Body of pancreas (tissue), 4 donors: ENCODE data around the gene CDX1. TPM values are rescaled to one million over a fixed set of nuclear protein-coding genes. Genes with fewer than 3 reads are reported as not detected.

Experiments
- ATAC-seq: fragments of 150-250 bp; one replicate; pipeline ENCODE4 v1.9.1; 2016
- DNase-seq, 4 donors: peaks; one replicate each; pipeline ENCODE4 v3.0.0-alpha.2; 2019
- H3K27ac ChIP-seq, 4 donors: fragments of 200-600 bp; sonication (generic); 1 replicate in 3 of 4; 2 replicates in 1 of 4; pipeline versions ENCODE4 v1.5.1 to v1.6.1; 2016 to 2019; ENCODE audit warnings: mild to moderate bottlenecking in 1 of 4, mixed read lengths in 1 of 4, moderate library complexity in 1 of 4
- H3K27me3 ChIP-seq, 2 donors: fragments of 200-600 bp; sonication (generic); one replicate each; pipeline ENCODE4 v1.6.0; 2016; ENCODE audit warnings: mild to moderate bottlenecking in 1 of 2
- H3K36me3 ChIP-seq, 2 donors: fragments of 200-600 bp; sonication (generic); replicated peaks in 1 of 2; 2 replicates each; pipeline ENCODE4 v1.5.1; 2016; ENCODE audit warnings: low read depth in 2 of 2; ENCODE audit not compliant: insufficient read depth in 1 of 2
- H3K4me1 ChIP-seq: fragments of 200-600 bp; sonication (generic); one replicate; pipeline ENCODE4 v1.6.0; 2016
- H3K4me3 ChIP-seq, 2 donors: fragments of 200-600 bp; sonication (generic); 1 replicate in 1 of 2; 2 replicates in 1 of 2; pipeline ENCODE4 v1.5.1; 2016 to 2019
- H3K9me3 ChIP-seq, 3 donors: fragments of 200-600 bp; sonication (generic); 1 replicate in 2 of 3; 2 replicates in 1 of 3; pipeline ENCODE4 v1.5.1; 2016
- POLR2A ChIP-seq, 3 donors: fragments of 450-650 bp; IDR thresholded peaks; one replicate each; pipeline ENCODE4 v1.6.1; 2016; ENCODE audit warnings: antibody characterized with exemption in 3 of 3, mild to moderate bottlenecking in 2 of 3
- WGBS, 2 donors: methylation state at CpG; one replicate each; pipeline ENCODE4 v1.1.5; 2017; 5-methylcytosine and 5-hydroxymethylcytosine counted together
- intact Hi-C: fragments of 100-400 bp; cut with DNase I; formaldehyde crosslinking; loops from one replicate; pipeline ENCODE4 v1.15.1; 2023
- total RNA-seq, 2 donors: library from RNA; depleted of rRNA; stranded (reverse); fragments of >200 nt; gene quantifications; one replicate each; pipeline ENCODE4 v1.1.0, GENCODE V29; 2016
- TF ChIP-seq, protein P1 (sequence below), 7 experiments: fragments of 450-650 bp in 4 of 7; fragments of 200-600 bp in 3 of 7; sonication (generic) in 3 of 7; IDR thresholded peaks; one replicate each; pipeline ENCODE4 v1.5.1; 2016 to 2019; ENCODE audit warnings: antibody characterized with exemption in 7 of 7

The CDX1 gene
- total RNA-seq, 2 donors from 2014 or later = not detected

DNA sequence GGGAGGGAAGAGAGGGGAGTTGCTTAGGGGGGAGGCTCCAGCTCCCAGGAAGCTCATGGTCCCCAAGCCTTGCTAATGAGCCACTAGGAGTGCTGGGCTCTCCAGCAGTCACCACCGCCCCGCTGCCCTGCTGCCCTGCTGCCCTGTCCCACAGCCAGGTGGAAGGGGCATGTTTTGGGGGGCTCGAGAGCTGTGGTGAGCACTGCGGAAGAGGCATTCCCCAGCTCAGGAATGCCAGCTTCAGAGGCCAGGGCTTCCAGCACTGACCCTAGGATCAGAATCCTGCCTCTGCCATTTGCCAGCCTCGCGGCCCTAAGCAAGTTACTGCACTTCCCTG lies 40.2 kb downstream of the CDX1 start:
- 81 to 88% methylated on average over 5 to 6 of the region's 6 CpGs for WGBS, 2 donors
- no peak for TF ChIP-seq POLR2A (IDR thresholded peaks at IDR 0.05)
- TF ChIP-seq, protein P1, sequence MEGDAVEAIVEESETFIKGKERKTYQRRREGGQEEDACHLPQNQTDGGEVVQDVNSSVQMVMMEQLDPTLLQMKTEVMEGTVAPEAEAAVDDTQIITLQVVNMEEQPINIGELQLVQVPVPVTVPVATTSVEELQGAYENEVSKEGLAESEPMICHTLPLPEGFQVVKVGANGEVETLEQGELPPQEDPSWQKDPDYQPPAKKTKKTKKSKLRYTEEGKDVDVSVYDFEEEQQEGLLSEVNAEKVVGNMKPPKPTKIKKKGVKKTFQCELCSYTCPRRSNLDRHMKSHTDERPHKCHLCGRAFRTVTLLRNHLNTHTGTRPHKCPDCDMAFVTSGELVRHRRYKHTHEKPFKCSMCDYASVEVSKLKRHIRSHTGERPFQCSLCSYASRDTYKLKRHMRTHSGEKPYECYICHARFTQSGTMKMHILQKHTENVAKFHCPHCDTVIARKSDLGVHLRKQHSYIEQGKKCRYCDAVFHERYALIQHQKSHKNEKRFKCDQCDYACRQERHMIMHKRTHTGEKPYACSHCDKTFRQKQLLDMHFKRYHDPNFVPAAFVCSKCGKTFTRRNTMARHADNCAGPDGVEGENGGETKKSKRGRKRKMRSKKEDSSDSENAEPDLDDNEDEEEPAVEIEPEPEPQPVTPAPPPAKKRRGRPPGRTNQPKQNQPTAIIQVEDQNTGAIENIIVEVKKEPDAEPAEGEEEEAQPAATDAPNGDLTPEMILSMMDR (IDR thresholded peaks at IDR 0.05) = no peak
- no peaks in the 10 kb centered on the region for H3K4me1 ChIP-seq
- H3K4me3 ChIP-seq = no peak overlapping the region
- H3K36me3 ChIP-seq = no peaks in the 10 kb centered on the region
- no peaks in the 10 kb centered on the region for H3K27me3 ChIP-seq
- ATAC-seq = no peak
- intact Hi-C loops = no loop called here
- H3K27ac ChIP-seq = no peak overlapping the region
- DNase-seq = no peak
- no peaks in the 10 kb centered on the region for H3K9me3 ChIP-seq

DNA sequence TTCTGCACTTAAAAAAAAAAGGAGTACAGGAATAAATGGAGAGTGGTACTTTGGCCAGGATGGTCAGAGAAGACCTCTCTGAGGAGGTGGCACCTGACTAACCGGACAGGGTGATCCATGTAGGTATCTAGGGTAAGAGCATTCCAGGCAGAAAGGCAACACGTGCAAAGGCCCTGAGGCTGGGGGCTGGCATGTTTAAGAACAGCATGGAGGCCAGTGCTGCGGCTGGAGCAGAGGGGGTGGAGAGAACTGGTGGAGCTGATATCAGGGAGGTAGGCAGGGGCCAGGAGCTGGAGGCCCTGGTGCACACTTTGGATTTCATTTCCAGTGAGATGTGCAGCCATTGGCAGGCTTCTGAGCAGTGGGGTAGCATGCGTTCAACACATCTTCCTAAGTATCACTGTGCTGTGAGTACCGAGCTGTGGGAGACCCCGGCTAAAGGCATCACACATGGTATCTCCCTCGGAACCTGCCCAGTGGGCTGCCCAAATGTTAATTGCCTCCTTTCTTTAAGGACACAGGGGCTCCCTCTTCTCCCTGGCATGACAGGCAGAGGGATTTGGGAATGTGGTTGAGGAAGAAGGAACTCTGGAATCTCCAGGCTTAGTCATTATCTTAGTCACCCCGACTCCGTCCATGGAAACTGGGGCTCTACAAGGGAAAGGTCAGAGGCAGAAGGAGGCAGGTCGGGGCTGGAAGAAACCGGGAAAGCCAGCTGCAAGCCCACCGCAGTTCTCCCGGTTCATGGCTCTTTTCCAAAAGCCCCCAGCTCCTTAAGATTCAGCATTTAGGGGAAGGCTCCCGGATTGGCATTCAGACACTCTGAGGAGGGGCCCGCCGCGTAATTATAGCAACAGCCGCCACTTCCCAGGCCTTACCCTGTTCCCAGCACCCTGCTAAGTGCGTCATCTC lies 41.9 kb downstream of the CDX1 start:
- 70 to 83% methylated on average over 12 to 19 of the region's 19 CpGs for WGBS, 2 donors
- ATAC-seq = no peak
- Histone ChIP-seq H3K4me1 (no peaks in the 10 kb centered on the region), H3K36me3 (no peaks in the 10 kb centered on the region), H3K4me3 (no peak overlapping the region), H3K27me3 (no peaks in the 10 kb centered on the region), H3K27ac (no peak overlapping the region), H3K9me3 (no peaks in the 10 kb centered on the region)
- intact Hi-C loops = no loop called here
- TF ChIP-seq, protein P1 (IDR thresholded peaks at IDR 0.05) = no peak
- no peak for TF ChIP-seq POLR2A (IDR thresholded peaks at IDR 0.05)
- no peak for DNase-seq

DNA sequence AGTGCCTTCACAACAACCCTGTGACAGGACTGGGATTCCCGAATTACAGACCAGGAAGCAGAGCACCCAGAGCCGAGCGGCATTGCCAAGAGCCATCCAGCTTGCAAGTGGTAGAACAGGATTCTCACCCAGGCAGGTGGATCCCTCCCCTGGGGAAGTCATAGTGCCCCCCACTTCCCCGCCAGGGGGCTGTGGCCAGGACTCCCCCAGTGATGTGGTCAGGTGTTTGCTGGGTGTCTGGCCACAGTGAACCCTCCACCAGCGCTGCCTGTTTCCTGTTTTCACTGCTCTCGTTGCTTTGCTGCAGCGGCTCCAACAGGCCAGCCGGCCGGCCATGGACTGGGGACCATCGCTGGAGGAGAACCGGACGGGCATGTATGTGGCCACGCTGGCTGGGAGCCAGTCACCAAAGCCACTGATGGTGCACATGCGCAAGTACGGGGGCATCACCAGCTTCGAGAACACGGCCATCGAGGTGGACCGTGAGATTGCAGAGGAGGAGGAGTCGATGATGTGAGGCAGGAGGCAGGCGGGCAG lies 42.6 kb downstream of the CDX1 start:
- intact Hi-C loops = no loop called here
- no peaks in the 10 kb centered on the region for H3K36me3 ChIP-seq
- H3K27me3 ChIP-seq = no peaks in the 10 kb centered on the region
- H3K4me3 ChIP-seq = no peak overlapping the region
- peak; percentile 68 for ATAC-seq
- H3K9me3 ChIP-seq = no peaks in the 10 kb centered on the region
- 54 to 88% methylated on average over 10 to 21 of the region's 21 CpGs for WGBS, 2 donors
- H3K27ac ChIP-seq = no peak overlapping the region
- TF ChIP-seq, protein P1 (IDR thresholded peaks at IDR 0.05) = no peak
- TF ChIP-seq POLR2A (IDR thresholded peaks at IDR 0.05) = peak in 1 of 3 donors; percentile 17
- peak in 3 of 4 donors; percentile 35 to 55 (median 39) for DNase-seq
- no peaks in the 10 kb centered on the region for H3K4me1 ChIP-seq

DNA sequence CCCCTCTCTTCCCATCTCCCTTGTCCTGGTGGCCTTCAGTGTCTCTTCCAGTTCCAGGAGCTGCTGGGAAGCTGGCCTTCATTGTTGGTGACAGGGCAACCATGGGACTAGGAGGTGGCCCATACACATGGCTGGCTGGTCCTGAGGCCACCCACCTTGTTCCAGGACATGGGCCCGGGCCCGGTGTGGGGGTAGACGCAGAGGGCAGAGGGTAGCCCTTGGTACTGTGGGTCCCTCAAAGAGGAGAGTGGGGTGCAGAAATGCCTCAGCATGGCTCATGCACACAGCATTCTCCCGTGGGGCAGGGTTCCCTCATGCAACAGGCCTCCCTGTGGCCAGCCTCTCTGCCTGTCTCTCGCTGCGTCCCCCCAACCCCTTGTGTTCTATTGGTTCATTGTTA lies 44.1 kb downstream of the CDX1 start:
- no peak for TF ChIP-seq POLR2A (IDR thresholded peaks at IDR 0.05)
- TF ChIP-seq, protein P1 (IDR thresholded peaks at IDR 0.05) = no peak
- H3K4me3 ChIP-seq = no peak overlapping the region
- H3K36me3 ChIP-seq = no peaks in the 10 kb centered on the region
- H3K27ac ChIP-seq = no peak overlapping the region
- no peak for ATAC-seq
- DNase-seq = no peak
- intact Hi-C loops = loop anchor here (5.0 kb wide), 1 partner anchor 43 kb away; the partner anchor contains the start of gene CDX1
- H3K9me3 ChIP-seq = no peaks in the 10 kb centered on the region
- WGBS, 2 donors = 81% methylated on average over 6 of the region's 6 CpGs; no CpG with 5 or more reads in 1 of the 2 donors
- no peaks in the 10 kb centered on the region for H3K27me3 ChIP-seq
- no peaks in the 10 kb centered on the region for H3K4me1 ChIP-seq
